ACC112 (cell line): ENCODE results near the gene LGALS4.
"Not testable (repeated sequence)": the region's sequence is repeated elsewhere in the genome, so short reads cannot be mapped to it uniquely, and the experiment has no call there.

ENCODE experiments used
- H2AFZ ChIP-seq: fragments of 200-600 bp; sonication (generic); one replicate; pipeline ENCODE4 v1.6.0; 2017; ENCODE audit warnings: antibody characterized with exemption, low read length; ENCODE audit not compliant: unreplicated experiment
- H3K27ac ChIP-seq: fragments of 200-600 bp; sonication (generic); 2 replicates; pipeline ENCODE4 v1.5.1; 2014; ENCODE audit warnings: low read depth, mild to moderate bottlenecking, antibody characterized with exemption, low read length, moderate library complexity
- H3K27me3 ChIP-seq: fragments of 200-600 bp; sonication (generic); 2 replicates; pipeline ENCODE4 v1.6.1; 2014; ENCODE audit warnings: mild to moderate bottlenecking, antibody characterized with exemption, low read length, moderate library complexity, mixed read lengths; ENCODE audit not compliant: insufficient read depth
- H3K36me3 ChIP-seq: fragments of 200-600 bp; sonication (generic); 2 replicates; pipeline ENCODE4 v1.6.1; 2016; ENCODE audit warnings: mild to moderate bottlenecking, antibody characterized with exemption, low read length, moderate library complexity, mixed read lengths; ENCODE audit not compliant: insufficient read depth
- H3K4me1 ChIP-seq: fragments of 200-600 bp; sonication (generic); one replicate; pipeline ENCODE4 v1.6.1; 2016; ENCODE audit warnings: low read length, mixed read lengths; ENCODE audit not compliant: insufficient read depth, unreplicated experiment, control insufficient read depth
- H3K4me3 ChIP-seq: fragments of 200-600 bp; sonication (generic); 2 replicates; pipeline ENCODE4 v1.5.1; 2014; ENCODE audit warnings: mild to moderate bottlenecking, low read depth, low read length
- H3K79me2 ChIP-seq: fragments of 200-600 bp; sonication (generic); one replicate; pipeline ENCODE4 v1.6.0; 2016; ENCODE audit warnings: low read length; ENCODE audit not compliant: control insufficient read depth, unreplicated experiment, insufficient read depth

The LGALS4 gene

DNA sequence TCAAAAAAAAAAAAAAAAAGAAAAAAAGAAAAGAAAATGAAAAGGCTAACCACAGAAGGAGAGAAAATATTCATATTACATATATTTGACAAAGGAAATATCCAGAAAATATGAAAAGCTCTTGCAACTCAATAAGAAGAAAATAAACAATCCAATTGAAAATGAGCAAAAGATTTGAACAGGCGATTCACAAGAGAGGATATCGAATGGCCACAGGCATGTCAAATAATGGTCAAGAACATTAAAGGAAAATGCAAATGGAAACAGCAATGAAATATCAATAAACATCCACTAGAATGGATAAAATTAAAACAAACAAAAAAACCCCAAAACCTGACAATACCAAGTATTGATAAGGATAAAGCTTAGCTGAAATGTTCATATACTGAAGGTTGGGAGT is 47.5 kb downstream of the LGALS4 start:
- Histone ChIP-seq H3K36me3 (no peaks in the 10 kb centered on the region), H3K4me3 (no peak overlapping the region), H2AFZ (no peak overlapping the region), H3K27me3 (no peaks in the 10 kb centered on the region), H3K79me2 (no peaks in the 10 kb centered on the region), H3K4me1 (no peaks in the 10 kb centered on the region), H3K27ac (no peak overlapping the region)

DNA sequence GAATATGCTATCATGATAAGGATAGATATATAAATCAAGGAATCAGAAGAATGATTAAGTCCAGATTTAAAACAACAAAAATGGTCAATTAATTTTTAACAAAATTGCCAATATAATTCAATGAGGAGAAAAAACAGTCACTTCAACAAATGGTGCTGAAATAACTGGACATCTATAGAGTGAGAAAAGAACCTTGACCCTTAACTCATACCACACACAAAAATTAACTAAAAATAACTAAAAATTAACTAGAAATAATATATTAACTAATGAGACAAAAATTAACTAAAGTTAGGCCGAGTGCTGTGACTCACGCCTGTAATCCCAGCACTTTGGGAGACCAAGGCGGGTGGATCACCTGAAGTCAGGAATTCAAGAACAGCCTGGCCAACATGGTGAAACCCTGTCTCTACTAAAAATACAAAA is 48.9 kb downstream of the LGALS4 start:
- H3K79me2 ChIP-seq = no peaks in the 10 kb centered on the region
- H3K27ac ChIP-seq = no peak overlapping the region
- no peaks in the 10 kb centered on the region for H3K4me1 ChIP-seq
- no peak overlapping the region for H3K4me3 ChIP-seq
- H2AFZ ChIP-seq = no peak overlapping the region
- no peaks in the 10 kb centered on the region for H3K27me3 ChIP-seq
- no peaks in the 10 kb centered on the region for H3K36me3 ChIP-seq

DNA sequence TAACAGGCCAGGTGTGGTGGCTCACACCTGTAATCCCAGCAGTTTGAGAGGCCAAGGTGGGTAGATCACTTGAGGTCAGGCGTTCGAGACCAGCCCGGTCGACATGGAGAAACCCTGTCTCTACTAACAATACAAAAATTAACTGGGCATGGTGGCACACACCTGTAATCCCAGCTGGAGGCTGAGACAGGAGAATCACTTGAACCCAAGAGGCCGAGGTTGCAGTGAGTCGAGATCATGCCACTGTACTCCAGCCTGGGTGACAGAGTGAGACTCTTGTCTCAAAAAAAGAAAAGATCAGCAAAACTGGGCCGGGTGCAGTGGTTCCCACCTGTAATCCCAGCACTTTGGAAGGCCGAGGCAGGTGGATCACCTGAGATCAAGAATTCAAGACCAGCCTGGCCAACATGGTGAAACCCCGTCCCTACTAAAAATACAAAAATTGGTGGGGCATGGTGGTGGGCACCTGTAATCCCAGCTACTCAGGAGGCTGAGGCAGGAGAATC is 50.8 kb downstream of the LGALS4 start:
- H3K79me2 ChIP-seq, H3K4me3 ChIP-seq, H3K27me3 ChIP-seq, H3K4me1 ChIP-seq, H3K27ac ChIP-seq, H3K36me3 ChIP-seq, H2AFZ ChIP-seq: not testable (repeated sequence)

DNA sequence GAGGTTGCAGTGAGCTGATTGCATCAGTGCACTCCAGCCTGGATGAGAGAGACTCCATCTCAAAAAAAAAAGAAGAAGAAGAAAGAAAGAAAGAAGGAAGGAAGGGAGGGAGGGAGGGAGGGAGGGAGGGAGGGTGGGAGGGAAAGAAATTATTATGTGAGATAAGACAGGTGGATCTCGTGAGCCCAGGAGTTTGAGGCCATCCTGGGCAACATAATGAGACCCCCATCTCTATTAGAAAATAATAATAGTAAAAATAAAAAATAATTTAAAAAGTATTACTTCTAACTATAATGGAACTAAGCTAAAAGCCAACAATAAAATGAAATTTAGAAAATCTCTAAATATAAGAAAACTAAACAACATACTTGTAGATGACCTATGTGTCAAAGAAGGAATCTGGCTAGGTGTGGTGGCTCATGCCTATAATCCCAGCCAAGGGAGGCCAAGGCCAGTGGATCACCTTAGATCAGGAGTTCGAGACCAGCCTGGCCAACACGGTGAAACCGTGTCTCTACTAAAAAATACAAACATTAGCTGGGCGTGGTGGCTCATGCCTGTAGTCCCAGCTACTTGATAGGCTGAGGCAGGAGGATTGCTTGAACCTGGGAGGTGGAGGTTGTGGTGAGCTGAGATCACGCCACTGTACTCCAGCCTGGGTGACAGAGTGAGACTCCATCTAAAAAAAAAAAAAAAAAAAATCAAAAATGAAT is 51.8 kb downstream of the LGALS4 start:
- H3K27ac ChIP-seq, H3K36me3 ChIP-seq, H3K79me2 ChIP-seq, H3K27me3 ChIP-seq, H3K4me1 ChIP-seq, H3K4me3 ChIP-seq, H2AFZ ChIP-seq: not testable (repeated sequence)

DNA sequence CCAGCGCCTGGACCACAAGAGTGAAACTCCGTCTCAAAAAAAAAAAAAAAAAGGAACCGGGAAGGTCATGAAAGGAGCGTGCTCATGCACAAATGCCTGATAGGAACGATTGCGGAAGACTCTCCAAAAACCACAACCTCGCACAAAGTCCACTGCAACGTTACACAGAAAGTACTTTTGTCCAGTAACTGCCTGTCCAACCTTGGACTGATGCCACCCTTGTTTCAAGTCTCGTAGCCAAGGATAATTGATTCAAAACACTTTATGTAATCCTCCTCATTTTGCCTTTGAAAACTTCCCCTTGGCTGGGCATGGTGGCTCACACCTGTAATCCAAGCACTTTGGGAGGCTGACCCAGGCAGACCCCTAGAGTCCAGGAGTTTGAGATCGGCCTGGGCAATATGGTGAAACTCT is 53.1 kb downstream of the LGALS4 start:
- H3K27ac ChIP-seq = no peak overlapping the region
- H3K4me3 ChIP-seq = no peak overlapping the region
- H3K27me3 ChIP-seq = no peaks in the 10 kb centered on the region
- no peaks in the 10 kb centered on the region for H3K4me1 ChIP-seq
- no peaks in the 10 kb centered on the region for H3K36me3 ChIP-seq
- H2AFZ ChIP-seq = no peak overlapping the region
- no peaks in the 10 kb centered on the region for H3K79me2 ChIP-seq

DNA sequence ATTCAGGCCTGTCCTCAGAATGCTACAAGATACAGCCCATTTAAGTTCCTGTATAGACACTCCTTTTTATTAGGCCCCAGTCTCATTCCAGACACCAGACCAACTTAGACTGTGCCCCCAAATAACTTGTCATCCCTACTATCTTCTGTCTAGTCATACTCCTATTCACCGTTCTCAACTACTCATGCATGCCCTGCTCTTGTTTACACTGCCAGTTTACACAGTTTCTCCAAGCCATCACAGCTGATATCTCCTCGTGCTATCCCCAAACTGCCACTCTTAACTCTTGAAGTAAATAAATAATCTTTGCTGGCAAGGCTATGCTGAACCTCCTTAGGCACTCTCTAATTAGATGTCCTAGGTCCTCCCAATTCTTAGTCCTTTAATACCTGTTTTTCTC is 58.5 kb downstream of the LGALS4 start:
- not testable (repeated sequence) for H3K79me2 ChIP-seq, H3K27me3 ChIP-seq, H3K27ac ChIP-seq, H3K36me3 ChIP-seq, H3K4me1 ChIP-seq, H2AFZ ChIP-seq, H3K4me3 ChIP-seq

DNA sequence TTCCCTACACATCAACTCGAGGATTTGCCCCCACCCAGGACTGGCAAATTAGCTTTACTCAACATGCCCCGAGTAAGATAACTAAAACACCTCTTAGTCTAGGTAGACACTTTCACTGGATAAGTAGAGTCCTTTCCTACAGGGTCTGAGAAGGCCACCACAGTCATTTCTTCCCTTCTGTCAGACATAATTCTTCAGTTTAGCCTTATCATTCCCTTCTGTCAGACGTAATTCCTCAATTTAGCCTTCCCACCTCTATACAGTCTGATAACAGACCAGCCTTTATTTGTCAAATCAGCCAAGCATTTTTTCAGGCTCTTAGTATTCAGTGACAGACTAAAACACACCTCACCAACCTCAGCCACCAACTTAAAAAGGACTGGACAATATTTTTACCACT is 59.0 kb downstream of the LGALS4 start:
- not testable (repeated sequence) for H3K27me3 ChIP-seq, H3K79me2 ChIP-seq, H3K27ac ChIP-seq, H2AFZ ChIP-seq, H3K4me1 ChIP-seq, H3K4me3 ChIP-seq, H3K36me3 ChIP-seq
